Measurements from ENCODE around the gene CFAP53. TPM values are rescaled to one million over a fixed set of nuclear protein-coding genes. Genes with fewer than 3 reads are reported as not detected.

CFAP53 gene
- polyA plus RNA-seq, 1 of the 3 experiments (the other 2 are of a cell fraction) = 1.6 TPM

- Histone ChIP-seq H3K27ac (ENCODE audit: low read depth in 2 of 2, low read length in 1 of 2) (no peak overlapping the region), H3F3A (replicated peaks; ENCODE audit: insufficient read depth) (peaks cover 27% of the 10 kb centered on the region), H3K27me3 (ENCODE audit: insufficient read depth) (no peaks in the 10 kb centered on the region), H3K9ac (no peak overlapping the region), H2AFZ (ENCODE audit: low read depth) (no peak overlapping the region), H3K4me3 (ENCODE audit: low read depth in 2 of 2, low read length in 1 of 2) (no peak overlapping the region; a peak in 1 of 4 replicates), H3K79me2 (ENCODE audit: insufficient read depth) (no peaks in the 10 kb centered on the region), H3K4me1 (ENCODE audit: control insufficient read depth in 1 of 2, insufficient read depth in 2 of 2, low read depth in 1 of 2, low read length in 1 of 2) (peaks cover 0 to 6% of the 10 kb centered on the region in 2 experiments; a peak in 1 of 4 replicates), H4K20me1 (ENCODE audit: insufficient read depth) (no peaks in the 10 kb centered on the region), H3K36me3 (replicated peaks in 1 of 2; ENCODE audit: control insufficient read depth in 1 of 2, insufficient read depth in 2 of 2, low read length in 1 of 2) (peaks cover 31 to 59% of the 10 kb centered on the region in 2 experiments), H3K4me2 (no peak overlapping the region), H3K9me2 (no peaks in the 10 kb centered on the region), H3K9me3 (no peaks in the 10 kb centered on the region)
- WGBS (ENCODE audit: low lambda C conversion rate) = 93% methylated on average over 34 of the region's 56 CpGs
- CTCF ChIA-PET = interaction anchor here (1.9 kb wide), 1 partner anchor 89 kb away, joined by 7 read pairs; no protein-coding TSS in a partner anchor
- no peak for TF ChIP-seq NRF1 (IDR thresholded peaks at IDR 0.05; ENCODE audit: low read depth, low read length)
- no peak for TF ChIP-seq MAX (IDR thresholded peaks at IDR 0.05; ENCODE audit: low read depth)
- TF ChIP-seq CTCF (IDR thresholded peaks at IDR 0.05) = peak; percentile 21; the same call in 1 of the 2 replicates
- TF ChIP-seq TEAD4 (IDR thresholded peaks at IDR 0.05; ENCODE audit: borderline replicate concordance, insufficient read depth) = no peak
- peak; percentile 51 for DNase-seq
- POLR2A ChIA-PET = no interaction called here
These were observed 1.9 kb upstream of the CFAP53 start for GRCh38 chr18:50268022-50268747.

- Histone ChIP-seq H3K4me2 (no peak overlapping the region), H3K79me2 (ENCODE audit: insufficient read depth) (no peaks in the 10 kb centered on the region), H3K4me1 (ENCODE audit: control insufficient read depth in 1 of 2, insufficient read depth in 2 of 2, low read depth in 1 of 2, low read length in 1 of 2) (peaks cover 0 to 6% of the 10 kb centered on the region in 2 experiments; a peak in 1 of 4 replicates), H3K9me2 (no peaks in the 10 kb centered on the region), H3K9ac (no peak overlapping the region), H2AFZ (ENCODE audit: low read depth) (no peak overlapping the region), H3K4me3 (ENCODE audit: low read depth in 2 of 2, low read length in 1 of 2) (no peak overlapping the region), H3F3A (replicated peaks; ENCODE audit: insufficient read depth) (peaks cover 15% of the 10 kb centered on the region), H3K27me3 (ENCODE audit: insufficient read depth) (no peaks in the 10 kb centered on the region), H3K27ac (ENCODE audit: low read depth in 2 of 2, low read length in 1 of 2) (no peak overlapping the region), H4K20me1 (ENCODE audit: insufficient read depth) (no peaks in the 10 kb centered on the region), H3K9me3 (no peaks in the 10 kb centered on the region), H3K36me3 (replicated peaks in 1 of 2; ENCODE audit: control insufficient read depth in 1 of 2, insufficient read depth in 2 of 2, low read length in 1 of 2) (peaks cover 0 to 8% of the 10 kb centered on the region in 2 experiments)
- no peak for DNase-seq
- ChIA-PET POLR2A (no interaction called here), CTCF (interaction anchor here (0.7 kb wide), 1 partner anchor 374 kb away, joined by 3 read pairs; no protein-coding TSS in a partner anchor)
- no peak for TF ChIP-seq FOSL2 (IDR thresholded peaks at IDR 0.05; ENCODE audit: borderline replicate concordance, low read depth)
- TF ChIP-seq PBX3 (IDR thresholded peaks at IDR 0.05) = no peak
- TF ChIP-seq FOXJ3 (CRISPR knock-in tag; IDR thresholded peaks at IDR 0.05) = no peak
These were observed 3.3 kb downstream of the CFAP53 start for GRCh38 chr18:50262977-50263376.
